RPMI8226 (cell line): Measurements from ENCODE around the gene PSMD3.
A peak's percentile ranks its signal among the peaks of the same experiment; 100 is the strongest.

ENCODE experiments used
- DNase-seq: peaks from one replicate; pipeline ENCODE4 v3.0.0-alpha.2; 2015

PSMD3 gene

GRCh38 chr17:40024901-40025300 is 44.3 kb downstream of the PSMD3 start:
- no peak for DNase-seq

- DNase-seq, result no peak
These were observed 45.0 kb downstream of the PSMD3 start for GRCh38 chr17:40025559-40025958.

DNA sequence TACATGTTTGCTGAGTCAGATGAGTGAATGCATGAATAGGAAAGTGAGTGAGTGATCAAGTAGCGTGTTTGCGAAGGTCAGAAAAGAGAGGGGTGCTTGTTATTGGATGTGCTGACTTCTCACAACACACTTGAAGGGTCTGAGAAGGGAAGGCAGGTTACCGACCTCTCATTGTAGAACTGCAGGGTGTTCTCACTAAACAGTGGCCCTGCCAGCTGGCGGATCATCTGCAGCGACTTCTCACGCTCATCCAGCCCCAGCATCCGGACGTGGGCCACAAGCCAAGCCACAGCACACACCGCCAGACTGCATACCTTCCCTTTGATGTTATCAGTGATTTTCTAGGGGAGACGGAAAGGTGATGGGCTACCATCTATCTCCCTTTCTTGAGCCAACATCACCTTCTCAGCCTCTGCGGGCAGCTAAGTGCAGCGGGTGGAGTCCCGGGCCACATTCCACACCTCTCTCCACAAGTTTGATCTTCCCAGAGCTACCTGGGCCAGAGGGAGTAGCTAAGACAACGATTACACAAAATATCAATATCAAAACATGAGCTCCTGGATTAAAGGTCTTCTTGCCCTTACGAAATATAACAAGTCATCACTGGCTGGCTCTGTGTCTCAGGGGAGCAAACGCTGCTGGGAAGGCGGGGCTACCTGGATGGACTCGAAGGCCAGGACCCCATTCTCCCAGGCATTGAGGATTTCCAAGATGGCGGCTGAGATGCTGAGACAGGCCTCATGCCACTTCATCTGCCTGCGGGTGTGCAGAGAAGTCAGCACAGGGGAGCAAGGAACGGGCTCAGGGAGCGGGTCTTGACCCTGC is 45.6 kb downstream of the PSMD3 start:
- no peak for DNase-seq

DNA sequence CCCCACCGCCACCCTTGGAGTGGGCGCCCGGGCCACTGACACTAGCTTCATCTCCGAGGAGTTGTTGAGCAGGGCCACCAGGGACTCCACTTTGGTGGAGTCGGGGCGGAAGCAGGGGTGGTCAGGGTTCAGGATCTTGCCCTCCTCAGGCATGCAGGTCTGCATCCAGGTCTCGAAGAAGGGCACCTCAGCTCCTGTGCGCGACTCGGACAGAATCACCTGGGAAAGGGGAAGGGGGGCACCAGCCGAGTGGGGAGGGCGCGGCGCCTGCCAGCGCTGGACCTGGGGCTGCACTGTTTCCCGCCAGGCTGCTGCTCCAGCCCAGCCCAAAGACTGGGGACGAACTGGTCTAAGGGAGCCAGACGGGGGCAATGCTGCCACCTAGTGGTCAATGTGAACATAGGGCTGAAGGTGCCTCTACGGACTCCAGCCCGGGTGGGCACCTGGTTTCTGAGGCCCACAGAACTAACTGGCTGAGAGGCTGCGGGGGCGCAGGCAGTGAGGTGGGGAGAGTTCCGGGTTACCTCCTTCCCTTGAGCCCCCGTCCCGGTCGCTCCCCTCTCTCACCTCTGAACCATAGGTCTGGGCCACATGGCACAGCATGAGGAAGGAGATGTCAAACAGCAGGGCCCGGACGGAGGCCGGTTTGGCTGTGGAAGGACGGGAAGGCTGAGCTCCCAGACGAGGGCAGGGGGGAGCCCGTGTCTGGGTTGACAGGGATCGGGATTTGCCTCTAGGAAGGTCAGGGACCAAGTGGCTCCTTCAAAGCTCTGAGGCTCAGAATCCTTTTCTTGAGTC is 46.4 kb downstream of the PSMD3 start:
- DNase-seq, result peak; percentile 79

DNA sequence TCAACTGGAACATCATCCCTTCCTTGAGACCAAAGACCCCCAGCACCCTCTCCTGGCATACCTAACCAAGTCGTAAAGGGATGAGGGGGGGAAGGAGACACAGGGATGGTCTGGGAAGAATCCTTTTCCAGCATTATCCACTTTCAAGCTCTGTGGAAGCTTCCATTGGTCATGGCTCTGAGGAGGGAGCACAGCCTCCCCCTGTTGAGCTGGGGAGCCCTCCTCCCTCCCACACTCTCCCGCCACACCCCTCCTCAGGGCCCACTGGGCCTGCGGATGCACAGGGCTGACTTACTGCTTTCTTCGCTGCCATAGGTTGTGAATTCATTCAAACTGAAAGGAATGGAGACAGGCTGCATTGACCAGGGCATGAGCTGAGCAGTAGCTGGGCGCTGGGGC is 47.0 kb downstream of the PSMD3 start:
- no peak for DNase-seq

DNA sequence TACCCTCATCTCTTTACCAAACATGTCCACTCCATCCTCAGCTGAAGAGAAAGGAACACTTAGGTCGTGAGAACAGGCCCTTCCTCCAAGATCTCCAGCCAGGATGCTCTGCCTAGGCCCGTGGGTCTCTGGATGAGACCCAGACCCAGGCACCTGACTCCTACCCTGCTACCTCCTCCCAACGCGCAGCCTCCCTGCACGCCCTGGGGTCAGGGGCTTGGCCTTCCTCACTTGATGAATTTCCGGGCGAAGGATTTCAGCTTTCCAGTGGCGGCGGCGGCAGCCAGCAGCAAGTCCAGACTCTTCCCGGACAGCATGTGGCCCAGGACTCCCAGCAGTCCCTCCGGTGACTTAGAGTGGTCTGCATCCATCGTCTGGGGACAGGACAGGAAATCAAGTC is 48.0 kb downstream of the PSMD3 start:
- DNase-seq, result no peak

- DNase-seq, result no peak
These were observed 51.1 kb downstream of the PSMD3 start for GRCh38 chr17:40031706-40032105.

GRCh38 chr17:40032322-40033320 is 52.0 kb downstream of the PSMD3 start:
- DNase-seq, result no peak

DNA sequence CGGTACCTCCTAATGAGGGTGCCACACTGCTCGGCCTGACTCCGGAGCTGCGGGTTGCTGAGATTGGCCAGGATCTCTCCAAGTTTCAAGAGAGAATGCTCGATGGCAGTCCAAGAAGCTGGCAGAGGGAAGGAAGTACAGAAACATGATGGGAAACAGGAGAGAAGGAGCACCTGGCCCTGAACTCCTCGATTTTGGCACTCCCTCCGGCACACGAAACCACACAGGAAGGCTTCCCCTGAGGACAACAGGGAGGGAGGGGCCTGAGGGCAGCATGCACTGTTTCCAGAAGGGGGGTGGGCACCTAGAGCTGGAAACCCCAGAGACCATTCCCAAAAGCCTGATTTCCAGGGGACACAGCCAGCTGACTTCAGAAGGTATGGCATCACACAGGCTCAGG is 52.7 kb downstream of the PSMD3 start:
- no peak for DNase-seq

DNA sequence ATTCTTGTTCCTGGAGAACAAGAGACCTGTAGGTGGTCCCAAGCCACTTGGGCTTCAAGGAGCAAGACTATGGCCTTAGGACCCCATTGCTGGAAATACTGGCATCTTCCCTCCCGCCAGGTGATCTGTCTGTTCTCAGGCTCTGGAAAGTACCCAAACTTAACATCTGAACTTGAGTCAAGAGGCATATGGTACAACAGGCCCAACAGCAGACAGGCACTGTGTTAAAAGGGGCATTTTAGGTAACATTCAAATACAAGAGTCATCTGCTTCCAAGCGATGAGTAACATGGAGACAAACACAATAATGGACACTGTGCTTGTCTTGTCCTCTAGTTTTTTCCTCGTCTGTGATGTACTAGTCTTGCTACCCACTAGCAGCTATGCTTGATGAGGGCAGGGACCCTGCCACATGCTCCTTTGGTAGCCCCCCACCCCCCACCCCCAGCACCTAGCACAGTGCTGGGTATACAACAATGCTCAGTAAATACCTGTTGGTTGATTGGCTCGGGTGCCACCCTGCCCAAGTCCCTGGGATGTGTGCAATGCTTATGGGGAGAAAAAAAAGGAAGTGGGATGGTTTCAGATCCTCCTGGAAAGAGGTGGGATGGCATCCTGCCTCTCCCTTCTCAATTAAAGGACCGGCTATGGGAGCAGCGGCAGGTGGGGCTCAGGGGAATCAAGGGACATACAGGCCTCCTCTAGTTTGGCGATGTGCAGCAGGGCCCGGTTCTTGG is 54.0 kb downstream of the PSMD3 start:
- DNase-seq, result no peak

GRCh38 chr17:40035162-40035559 is 54.6 kb downstream of the PSMD3 start:
- DNase-seq, result no peak

- DNase-seq, result no peak
These were observed 58.4 kb downstream of the PSMD3 start for GRCh38 chr17:40038882-40039513.

GRCh38 chr17:40041196-40041595 is 60.6 kb downstream of the PSMD3 start:
- no peak for DNase-seq
